Stimulated activated CD8-positive, alpha-beta memory T cell treated with anti-CD3 and anti-CD28 coated beads, Interleukin-2, amount 100 ng/mL, for 48 hours (primary cell): ENCODE results near the gene MICU1.
"Not testable (repeated sequence)": the region's sequence is repeated elsewhere in the genome, so short reads cannot be mapped to it uniquely, and the experiment has no call there.

Experiments used
- DNase-seq, 2 donors: peaks; one replicate each; pipeline ENCODE4 v3.0.0-alpha.2; 2020; ENCODE audit warnings: low read depth in 2 of 2

MICU1 gene

GRCh38 chr10:72346117-72346516 lies 279.8 kb downstream of the MICU1 start:
- not testable (repeated sequence) for DNase-seq

- no peak for DNase-seq
These were observed 280.9 kb downstream of the MICU1 start for GRCh38 chr10:72344932-72345331.

- no peak for DNase-seq
These were observed 283.0 kb downstream of the MICU1 start for GRCh38 chr10:72342911-72343310.

- DNase-seq: peak in 1 of 2 donors; percentile 66
These were observed 285.2 kb downstream of the MICU1 start for GRCh38 chr10:72340510-72341261.

GRCh38 chr10:72338180-72338579 lies 287.7 kb downstream of the MICU1 start:
- no peak for DNase-seq

- DNase-seq: no peak
These were observed 288.2 kb downstream of the MICU1 start for GRCh38 chr10:72337722-72338121.

- DNase-seq: no peak
These were observed 288.7 kb downstream of the MICU1 start for GRCh38 chr10:72337039-72337629.

GRCh38 chr10:72336259-72337038 lies 289.4 kb downstream of the MICU1 start:
- no peak for DNase-seq

GRCh38 chr10:72335394-72336258 lies 290.3 kb downstream of the MICU1 start:
- DNase-seq: no peak

- DNase-seq: peak; percentile 82 to 85
These were observed 291.0 kb downstream of the MICU1 start for GRCh38 chr10:72334825-72335393.

GRCh38 chr10:72334196-72334824 lies 291.6 kb downstream of the MICU1 start:
- DNase-seq: no peak

GRCh38 chr10:72333112-72334015 lies 292.5 kb downstream of the MICU1 start:
- no peak for DNase-seq

GRCh38 chr10:72332423-72333111 lies 293.3 kb downstream of the MICU1 start:
- DNase-seq: no peak

- peak; percentile 89 to 92 for DNase-seq
These were observed 294.1 kb downstream of the MICU1 start for GRCh38 chr10:72331575-72332422.

GRCh38 chr10:72330069-72330426 lies 295.8 kb downstream of the MICU1 start:
- DNase-seq: no peak

- DNase-seq: no peak
These were observed 296.4 kb downstream of the MICU1 start for GRCh38 chr10:72329290-72330068.

GRCh38 chr10:72328829-72329204 lies 297.1 kb downstream of the MICU1 start:
- DNase-seq: no peak
